HG02642 (cell line): Measurements from ENCODE around the gene KRTAP20-1.

Source experiments
- ATAC-seq: cut with Tn5 transposase; IDR thresholded peaks from one replicate; pipeline ENCODE4 v1.9.1; 2021; ENCODE audit warnings: mild to moderate bottlenecking; ENCODE audit not compliant: unreplicated experiment, poor library complexity

KRTAP20-1 gene

DNA sequence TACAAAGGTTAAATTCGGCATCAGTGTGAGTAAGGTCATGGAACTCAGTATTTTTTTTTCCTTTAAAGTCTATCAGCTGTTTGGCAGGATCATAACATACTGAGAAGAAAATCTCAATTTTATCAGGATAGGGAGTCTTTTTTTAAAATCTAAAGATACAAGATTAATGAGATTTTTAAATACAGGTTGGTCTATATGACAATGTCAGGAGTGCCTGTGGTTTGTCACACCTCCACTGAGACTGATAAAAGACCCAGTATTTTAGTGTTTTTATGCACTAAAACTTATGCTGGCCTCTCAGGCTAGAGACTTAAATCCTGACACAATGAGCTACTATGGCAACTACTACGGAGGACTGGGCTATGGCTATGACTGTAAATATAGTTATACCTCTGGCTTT is 26.3 kb downstream of the KRTAP20-1 start, which contains the start of gene KRTAP20-3:
Gene KRTAP20-3, plus strand, starts transcription at position 301 of the 400 bp plus-strand sequence.
- ATAC-seq = no peak

DNA sequence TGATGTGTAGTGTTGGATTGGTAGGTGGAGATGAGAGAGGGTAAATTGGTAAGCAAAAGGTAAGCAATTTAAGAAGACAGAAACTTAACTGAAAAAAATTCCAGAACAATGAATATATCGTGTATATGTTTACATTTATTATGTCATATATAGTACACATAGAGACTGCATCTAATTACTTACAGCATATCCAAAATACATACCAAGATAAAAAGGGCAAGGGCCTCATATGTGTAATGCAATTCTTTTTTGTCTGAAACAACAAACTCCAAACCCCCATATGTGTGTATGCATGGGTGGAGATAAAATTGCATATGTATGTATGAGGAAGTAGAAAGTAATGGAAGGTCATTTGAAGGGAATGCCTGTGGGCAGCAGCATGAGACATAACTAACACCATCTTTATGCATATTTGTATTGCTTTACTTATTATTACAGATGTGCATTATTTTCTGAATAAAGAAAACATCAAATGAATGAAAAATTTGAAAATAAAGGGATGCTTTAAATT is 30.7 kb downstream of the KRTAP20-1 start:
- ATAC-seq = no peak

DNA sequence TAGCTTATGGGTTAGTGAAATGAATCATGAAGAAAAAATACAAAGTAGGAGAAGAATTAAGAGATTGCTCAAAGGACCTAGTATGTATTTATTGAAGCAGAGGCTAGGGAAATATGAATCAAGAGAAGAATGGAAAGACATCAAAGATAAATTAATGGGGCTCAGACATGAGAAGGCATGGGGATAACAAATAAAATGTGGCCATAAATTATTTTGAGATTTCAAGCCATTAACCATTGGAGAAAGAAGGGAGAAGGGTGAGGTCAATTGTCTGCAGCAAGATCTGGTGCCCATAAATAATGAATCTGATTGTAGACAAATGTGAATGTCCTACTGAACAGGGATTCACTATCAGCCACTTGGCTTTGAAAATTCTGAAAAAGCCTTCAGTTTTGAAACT is 36.7 kb downstream of the KRTAP20-1 start:
- ATAC-seq = no peak
